Endodermal cell (in vitro differentiated cells): Measurements from ENCODE around the gene SLC17A3. TPM values are rescaled to one million over a fixed set of nuclear protein-coding genes. Genes with fewer than 3 reads are reported as not detected.

ENCODE experiments used
- DNase-seq: peaks from one replicate; pipeline ENCODE4 v3.0.0-alpha.2; 2017
- H3K27ac ChIP-seq: 2 replicates; pipeline ENCODE4 v1.5.1; 2013; ENCODE audit warnings: mild to moderate bottlenecking, low read depth, low read length, moderate library complexity
- H3K27me3 ChIP-seq: 2 replicates; pipeline ENCODE4 v1.6.1; 2013; ENCODE audit warnings: mild to moderate bottlenecking, low read length, moderate library complexity; ENCODE audit not compliant: insufficient read depth, control insufficient read depth, poor library complexity, severe bottlenecking
- H3K36me3 ChIP-seq: 2 replicates; pipeline ENCODE4 v1.7.0; 2013; ENCODE audit warnings: mild to moderate bottlenecking, low read length, moderate library complexity; ENCODE audit not compliant: control insufficient read depth, insufficient read depth
- H3K4me1 ChIP-seq: one replicate; pipeline ENCODE4 v1.7.0; 2013; ENCODE audit warnings: low read length; ENCODE audit not compliant: control insufficient read depth, insufficient read depth
- H3K4me3 ChIP-seq: 2 replicates; pipeline ENCODE4 v1.5.1; 2013; ENCODE audit warnings: mild to moderate bottlenecking, low read length, moderate library complexity
- H3K9ac ChIP-seq: 2 replicates; pipeline ENCODE4 v1.6.1; 2013; ENCODE audit warnings: mild to moderate bottlenecking, low read length, moderate library complexity; ENCODE audit not compliant: poor library complexity, severe bottlenecking; ENCODE audit errors: extremely low read depth
- H3K9me3 ChIP-seq: 2 replicates; pipeline ENCODE4 v1.6.1; 2013; ENCODE audit warnings: mild to moderate bottlenecking, low read length, moderate library complexity; ENCODE audit not compliant: control insufficient read depth
- H3K27ac Mint-ChIP-seq: 2 replicates; pipeline ENCODE4 v1.8.0; 2020; ENCODE audit warnings: mixed read lengths
- H3K27me3 Mint-ChIP-seq: 2 replicates; pipeline ENCODE4 v1.8.0; 2021; ENCODE audit warnings: mild to moderate bottlenecking, mixed read lengths; ENCODE audit not compliant: insufficient read depth
- H3K36me3 Mint-ChIP-seq: 2 replicates; pipeline ENCODE4 v1.8.0; 2020; ENCODE audit warnings: low read depth, mixed read lengths
- H3K4me1 Mint-ChIP-seq: 2 replicates; pipeline ENCODE4 v1.8.0; 2020; ENCODE audit warnings: mixed read lengths
- H3K4me3 Mint-ChIP-seq: 2 replicates; pipeline ENCODE4 v1.8.0; 2020; ENCODE audit warnings: mild to moderate bottlenecking, moderate library complexity, mixed read lengths
- H3K9me3 Mint-ChIP-seq: 2 replicates; pipeline ENCODE4 v1.8.0; 2020; ENCODE audit warnings: mild to moderate bottlenecking, mixed read lengths
- WGBS, 2 experiments: methylation state at CpG; one replicate each; pipeline versions ENCODE4 v1.1.5 to v1.1.7; 2013; ENCODE audit warnings: missing lambda C conversion rate in 2 of 2, mixed read lengths in 1 of 2; ENCODE audit not compliant: insufficient coverage in 1 of 2, insufficient read length in 1 of 2; 5-methylcytosine and 5-hydroxymethylcytosine counted together
- total RNA-seq, 2 donors: library from RNA; stranded (reverse); fragmentation: NEBNext Ultra II Directional in 1 of 2; extraction: Animal tissue kit (Norgen Biotek cat#: 25700) in 1 of 2; gene quantifications; 2 replicates in 1 of 2; 3 replicates in 1 of 2; pipeline ENCODE4 v1.2.1, GENCODE V29; 2021
- TF ChIP-seq, protein P1 (sequence below): fragments of 200-600 bp; sonication (generic); conservative IDR thresholded peaks from 2 replicates; pipeline ENCODE4 v1.5.0; 2021; ENCODE audit warnings: antibody characterized with exemption, mild to moderate bottlenecking

Gene SLC17A3
- total RNA-seq, 2 donors from 2014 or later: not detected

DNA sequence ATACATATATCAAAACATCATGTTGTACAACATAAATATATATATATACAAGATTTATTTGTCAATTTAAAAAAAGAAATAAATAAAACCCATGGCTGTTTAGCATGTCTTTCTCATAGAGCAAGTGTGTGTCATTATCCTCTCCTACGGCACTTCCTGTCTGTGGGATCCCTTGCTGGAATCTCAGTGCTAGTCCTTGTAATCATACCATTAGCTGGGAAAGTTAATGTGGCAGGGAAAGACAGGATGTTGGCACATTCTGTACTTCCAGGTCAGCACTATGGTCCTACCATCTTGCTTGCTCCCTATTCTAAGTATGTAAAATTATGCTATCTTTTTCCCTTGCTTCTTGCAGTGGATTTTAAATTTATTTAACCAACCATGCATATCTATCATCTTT lies 9.5 kb upstream of the SLC17A3 start:
- Mint-ChIP-seq H3K4me1 (no peaks in the 10 kb centered on the region), H3K4me3 (no peak overlapping the region), H3K27me3 (peaks cover 9% of the 10 kb centered on the region), H3K9me3 (no peaks in the 10 kb centered on the region), H3K27ac (no peak overlapping the region), H3K36me3 (no peaks in the 10 kb centered on the region)
- 83 to 97% methylated on average over 1 of the region's 1 CpG for WGBS, 2 experiments
- no peak overlapping the region for H3K4me3 ChIP-seq
- no peaks in the 10 kb centered on the region for H3K27me3 ChIP-seq
- no peaks in the 10 kb centered on the region for H3K4me1 ChIP-seq
- H3K9me3 ChIP-seq: no peaks in the 10 kb centered on the region
- no peak overlapping the region for H3K9ac ChIP-seq
- H3K27ac ChIP-seq: no peak overlapping the region
- no peaks in the 10 kb centered on the region for H3K36me3 ChIP-seq
- TF ChIP-seq, protein P1, sequence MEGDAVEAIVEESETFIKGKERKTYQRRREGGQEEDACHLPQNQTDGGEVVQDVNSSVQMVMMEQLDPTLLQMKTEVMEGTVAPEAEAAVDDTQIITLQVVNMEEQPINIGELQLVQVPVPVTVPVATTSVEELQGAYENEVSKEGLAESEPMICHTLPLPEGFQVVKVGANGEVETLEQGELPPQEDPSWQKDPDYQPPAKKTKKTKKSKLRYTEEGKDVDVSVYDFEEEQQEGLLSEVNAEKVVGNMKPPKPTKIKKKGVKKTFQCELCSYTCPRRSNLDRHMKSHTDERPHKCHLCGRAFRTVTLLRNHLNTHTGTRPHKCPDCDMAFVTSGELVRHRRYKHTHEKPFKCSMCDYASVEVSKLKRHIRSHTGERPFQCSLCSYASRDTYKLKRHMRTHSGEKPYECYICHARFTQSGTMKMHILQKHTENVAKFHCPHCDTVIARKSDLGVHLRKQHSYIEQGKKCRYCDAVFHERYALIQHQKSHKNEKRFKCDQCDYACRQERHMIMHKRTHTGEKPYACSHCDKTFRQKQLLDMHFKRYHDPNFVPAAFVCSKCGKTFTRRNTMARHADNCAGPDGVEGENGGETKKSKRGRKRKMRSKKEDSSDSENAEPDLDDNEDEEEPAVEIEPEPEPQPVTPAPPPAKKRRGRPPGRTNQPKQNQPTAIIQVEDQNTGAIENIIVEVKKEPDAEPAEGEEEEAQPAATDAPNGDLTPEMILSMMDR: no peak
- no peak for DNase-seq

DNA sequence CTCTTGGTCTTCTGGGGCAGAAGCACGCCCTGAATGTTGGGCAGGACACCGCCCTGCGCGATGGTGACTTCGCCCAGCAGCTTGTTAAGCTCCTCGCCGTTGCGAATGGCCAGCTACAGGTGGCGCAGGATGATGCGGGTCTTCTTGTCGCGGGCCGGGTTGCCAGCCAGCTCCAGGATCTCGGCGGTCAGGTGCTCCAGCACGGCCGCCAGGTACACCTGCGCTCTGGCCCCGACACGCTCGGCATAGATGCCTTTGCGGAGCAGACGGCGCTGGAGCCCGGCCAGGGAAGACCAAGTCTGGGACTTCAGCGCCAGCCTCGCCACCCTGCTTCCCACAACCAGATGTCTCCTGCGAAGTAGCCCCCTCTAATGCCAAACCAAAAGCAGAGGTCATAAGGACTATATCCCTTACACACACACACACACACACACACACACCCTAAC lies 8.0 kb upstream of the SLC17A3 start:
- Histone ChIP-seq H3K9me3 (no peaks in the 10 kb centered on the region), H3K27ac (no peak overlapping the region), H3K4me1 (no peaks in the 10 kb centered on the region), H3K27me3 (no peaks in the 10 kb centered on the region), H3K4me3 (no peak overlapping the region), H3K9ac (no peak overlapping the region), H3K36me3 (no peaks in the 10 kb centered on the region)
- DNase-seq: peak; percentile 89
- 91 to 97% methylated on average over 16 to 28 of the region's 28 CpGs for WGBS, 2 experiments
- Mint-ChIP-seq H3K36me3 (no peaks in the 10 kb centered on the region), H3K4me1 (no peaks in the 10 kb centered on the region), H3K27me3 (peaks cover 9% of the 10 kb centered on the region), H3K4me3 (peak overlapping the region; percentile 45), H3K27ac (no peak overlapping the region), H3K9me3 (no peaks in the 10 kb centered on the region)
- TF ChIP-seq, protein P1: peak; percentile 43

DNA sequence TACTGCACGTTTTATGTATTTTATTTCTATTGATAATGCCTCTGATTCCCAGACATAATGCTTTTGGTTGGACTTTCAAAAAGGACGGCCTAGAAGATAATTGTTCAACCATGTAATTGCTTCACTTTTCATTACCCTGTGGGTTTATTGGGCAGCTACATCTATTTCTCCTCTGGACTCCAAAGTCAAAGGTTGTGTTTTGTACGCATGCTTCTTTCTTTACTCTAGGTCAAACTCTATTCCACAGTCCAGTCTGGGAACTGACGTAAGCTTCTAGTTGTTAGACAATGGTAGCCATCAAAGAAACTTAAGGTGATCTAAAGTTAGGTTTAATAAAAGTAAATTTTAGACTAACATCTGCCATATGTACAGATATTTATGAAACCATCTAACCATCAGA lies 6.6 kb upstream of the SLC17A3 start:
- H3K4me1 ChIP-seq: no peaks in the 10 kb centered on the region
- 97 to 100% methylated on average over 3 to 4 of the region's 4 CpGs for WGBS, 2 experiments
- H3K4me3 ChIP-seq: no peak overlapping the region
- DNase-seq: no peak
- no peak overlapping the region for H3K9ac ChIP-seq
- no peak overlapping the region for H3K27ac Mint-ChIP-seq
- no peaks in the 10 kb centered on the region for H3K4me1 Mint-ChIP-seq
- no peaks in the 10 kb centered on the region for H3K36me3 Mint-ChIP-seq
- no peak overlapping the region for H3K4me3 Mint-ChIP-seq
- H3K27me3 Mint-ChIP-seq: peaks cover 9% of the 10 kb centered on the region
- no peaks in the 10 kb centered on the region for H3K9me3 Mint-ChIP-seq
- H3K36me3 ChIP-seq: no peaks in the 10 kb centered on the region
- H3K9me3 ChIP-seq: no peaks in the 10 kb centered on the region
- TF ChIP-seq, protein P1: no peak
- no peaks in the 10 kb centered on the region for H3K27me3 ChIP-seq
- H3K27ac ChIP-seq: no peak overlapping the region
